Coronary artery (tissue), 2 donors: ENCODE measurements around the gene IBSP.

Experiments
- DNase-seq: peaks from one replicate; pipeline ENCODE4 v3.0.0-alpha.2; 2017; ENCODE audit warnings: low spot score
- H3K27ac ChIP-seq, 2 donors: fragments of 200-600 bp; sonication (generic); one replicate each; pipeline ENCODE4 v1.5.1; 2016 to 2019
- H3K4me3 ChIP-seq: fragments of 200-600 bp; sonication (generic); 2 replicates; pipeline ENCODE4 v1.5.1; 2016; ENCODE audit warnings: mild to moderate bottlenecking, moderate library complexity
- CTCF ChIP-seq: fragments of 200-600 bp; sonication (generic); IDR thresholded peaks from one replicate; pipeline ENCODE4 v1.5.1; 2019; ENCODE audit warnings: antibody characterized with exemption

IBSP gene

GRCh38 chr4:87853891-87854290 is 54.5 kb downstream of the IBSP start:
- no peak for DNase-seq
- no peak overlapping the region for H3K27ac ChIP-seq
- no peak for TF ChIP-seq CTCF
- no peak overlapping the region for H3K4me3 ChIP-seq

GRCh38 chr4:87855559-87855958 is 56.2 kb downstream of the IBSP start:
- no peak overlapping the region for H3K4me3 ChIP-seq
- TF ChIP-seq CTCF, result no peak
- DNase-seq, result no peak
- H3K27ac ChIP-seq, result no peak overlapping the region

GRCh38 chr4:87856816-87857215 is 57.5 kb downstream of the IBSP start:
- no peak for TF ChIP-seq CTCF
- H3K4me3 ChIP-seq, result no peak overlapping the region
- H3K27ac ChIP-seq, result no peak overlapping the region
- DNase-seq, result no peak

- H3K27ac ChIP-seq, result no peak overlapping the region
- DNase-seq, result no peak
- no peak overlapping the region for H3K4me3 ChIP-seq
- no peak for TF ChIP-seq CTCF
These were observed 58.4 kb downstream of the IBSP start for GRCh38 chr4:87857789-87858188.
